Testis (tissue), 3 donors: ENCODE measurements around the gene BRD4. TPM values are rescaled to one million over a fixed set of nuclear protein-coding genes. Genes with fewer than 3 reads are reported as not detected.
A peak's percentile ranks its signal among the peaks of the same experiment; 100 is the strongest.

Experiments used
- DNase-seq: peaks from one replicate; pipeline ENCODE4 v3.0.0-alpha.2; 2019
- H3K27ac ChIP-seq, 2 donors: fragments of 200-600 bp; sonication (generic); one replicate each; pipeline ENCODE4 v1.5.1; 2019
- H3K27me3 ChIP-seq: fragments of 200-600 bp; sonication (generic); one replicate; pipeline ENCODE4 v1.5.1; 2019
- H3K36me3 ChIP-seq: fragments of 200-600 bp; sonication (generic); one replicate; pipeline ENCODE4 v1.5.1; 2017; ENCODE audit warnings: low read depth; ENCODE audit errors: missing control alignments
- H3K4me1 ChIP-seq: fragments of 200-600 bp; sonication (generic); one replicate; pipeline ENCODE4 v1.5.1; 2019
- H3K4me3 ChIP-seq, 2 donors: fragments of 200-600 bp; sonication (generic); one replicate each; pipeline ENCODE4 v1.5.1; 2017 to 2019
- H3K9me3 ChIP-seq: fragments of 200-600 bp; sonication (generic); one replicate; pipeline ENCODE4 v1.5.1; 2017
- CTCF ChIP-seq, 3 experiments: fragments of 450-650 bp in 2 of 3; fragments of 200-600 bp in 1 of 3; sonication (generic) in 1 of 3; IDR thresholded peaks; one replicate each; pipeline ENCODE4 v1.5.1; 2016 to 2019; ENCODE audit warnings: antibody characterized with exemption in 3 of 3, mild to moderate bottlenecking in 2 of 3, moderate library complexity in 1 of 3
- POLR2A ChIP-seq: fragments of 450-650 bp; IDR thresholded peaks from one replicate; pipeline ENCODE4 v1.6.1; 2017; ENCODE audit warnings: antibody characterized with exemption, mild to moderate bottlenecking, moderate library complexity
- WGBS, 2 donors: methylation state at CpG; one replicate each; pipeline ENCODE4 v1.1.5; 2018; 5-methylcytosine and 5-hydroxymethylcytosine counted together
- intact Hi-C: fragments of 100-400 bp; cut with DNase I; formaldehyde crosslinking; loops from one replicate; pipeline ENCODE4 v1.15.1; 2023; ENCODE audit warnings: low total_unique reads
- polyA plus RNA-seq: library from polyadenylated mRNA; stranded (reverse); fragments of 350-450 nt; fragmentation: Illumina TruSeq; extraction: RNeasy Lipid Tissue Mini Kit (QIAGEN cat#74804); gene quantifications from one replicate; pipeline ENCODE4 v1.2.3, GENCODE V29; 2014; ENCODE audit warnings: low read depth, low replicate concordance; ENCODE audit not compliant: insufficient read depth
- total RNA-seq, 2 donors: library from RNA; depleted of rRNA; stranded (reverse); fragments of >200 nt; gene quantifications; one replicate each; pipeline ENCODE4 v1.2.3, GENCODE V29; 2016

The BRD4 gene
- total and polyA plus RNA-seq, 3 donors from 2014 or later = 59.2 to 109 (median 106) TPM

GRCh38 chr19:15247107-15248014 is 85.0 kb downstream of the BRD4 start:
- WGBS, 2 donors = 56 to 73% methylated on average over 19 to 20 of the region's 20 CpGs

GRCh38 chr19:15246198-15246481 is 86.2 kb downstream of the BRD4 start:
- Histone ChIP-seq H3K4me1 (peaks cover 48% of the 10 kb centered on the region), H3K4me3 (no peak overlapping the region), H3K27ac (no peak overlapping the region), H3K27me3 (no peaks in the 10 kb centered on the region), H3K36me3 (peaks cover 3% of the 10 kb centered on the region), H3K9me3 (no peaks in the 10 kb centered on the region)
- TF ChIP-seq CTCF (IDR thresholded peaks at IDR 0.05) = no peak
- TF ChIP-seq POLR2A = no peak
- intact Hi-C loops = no loop called here
- WGBS, 2 donors = 76 to 87% methylated on average over 5 of the region's 5 CpGs
- no peak for DNase-seq

More at GRCh38 chr19:15247107-15248014, 85.0 kb downstream of the BRD4 start:
- Histone ChIP-seq H3K4me3 (no peak overlapping the region), H3K27ac (peak overlapping the region; percentile 69 to 80), H3K4me1 (peaks cover 60% of the 10 kb centered on the region), H3K27me3 (no peaks in the 10 kb centered on the region), H3K9me3 (no peaks in the 10 kb centered on the region), H3K36me3 (peaks cover 3% of the 10 kb centered on the region)
- DNase-seq = no peak
- intact Hi-C loops = no loop called here
- TF ChIP-seq POLR2A = no peak
- no peak for TF ChIP-seq CTCF (IDR thresholded peaks at IDR 0.05)

GRCh38 chr19:15245370-15246197 is 86.8 kb downstream of the BRD4 start:
- peak overlapping the region in 1 of 2 donors; percentile 21 for H3K27ac ChIP-seq
- intact Hi-C loops = no loop called here
- no peak for DNase-seq
- WGBS, 2 donors = 89 to 90% methylated on average over 13 to 20 of the region's 20 CpGs
- peaks cover 3% of the 10 kb centered on the region for H3K36me3 ChIP-seq
- H3K27me3 ChIP-seq = no peaks in the 10 kb centered on the region
- no peak overlapping the region for H3K4me3 ChIP-seq
- no peaks in the 10 kb centered on the region for H3K9me3 ChIP-seq
- peaks cover 43% of the 10 kb centered on the region for H3K4me1 ChIP-seq
- no peak for TF ChIP-seq CTCF (IDR thresholded peaks at IDR 0.05)
- TF ChIP-seq POLR2A = no peak

DNA sequence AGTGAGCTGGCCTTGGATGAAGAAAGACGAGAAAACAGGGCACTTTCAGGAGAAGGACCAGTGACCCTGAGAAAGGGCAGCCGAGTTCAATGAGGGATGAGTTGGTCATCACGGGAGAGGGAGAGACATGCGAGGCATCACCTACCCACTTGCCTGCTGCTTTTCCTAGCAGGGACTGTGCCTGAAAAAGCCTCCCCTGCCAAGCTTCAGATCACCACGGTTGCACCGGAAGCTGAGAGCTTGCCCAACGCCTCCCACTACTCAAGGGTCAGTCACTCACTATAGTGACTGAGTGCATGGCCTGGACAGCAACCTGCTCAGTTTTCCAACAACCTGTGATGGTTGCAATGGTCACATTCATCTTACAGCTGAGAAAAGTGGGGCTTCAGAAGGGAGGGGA is 87.5 kb downstream of the BRD4 start:
- peaks cover 3% of the 10 kb centered on the region for H3K36me3 ChIP-seq
- H3K4me1 ChIP-seq = peaks cover 35% of the 10 kb centered on the region
- intact Hi-C loops = no loop called here
- no peak overlapping the region for H3K4me3 ChIP-seq
- WGBS, 2 donors = 65 to 66% methylated on average over 7 of the region's 7 CpGs
- DNase-seq = no peak
- no peaks in the 10 kb centered on the region for H3K9me3 ChIP-seq
- no peak overlapping the region for H3K27ac ChIP-seq
- no peak for TF ChIP-seq CTCF (IDR thresholded peaks at IDR 0.05)
- no peak for TF ChIP-seq POLR2A
- H3K27me3 ChIP-seq = no peaks in the 10 kb centered on the region
